Activated naive CD4-positive, alpha-beta T cell treated with anti-CD3 and anti-CD28 coated beads for 36 hours (primary cell): Measurements from ENCODE around the gene ADCY1. TPM values are rescaled to one million over a fixed set of nuclear protein-coding genes. Genes with fewer than 3 reads are reported as not detected.

Experiments
- CTCF ChIA-PET: fragments of 350-600 bp; sonication (Branson Sonifier 250); formaldehyde crosslinking; loops from one replicate; lab custom pipeline; 2021; ENCODE audit warnings: antibody characterized with exemption; lab: Charles Lee
- DNase-seq: peaks from one replicate; pipeline ENCODE4 v3.0.0-alpha.2; 2020
- H3K27ac Mint-ChIP-seq: one replicate; pipeline ENCODE4 v1.8.0; 2021; ENCODE audit warnings: mild to moderate bottlenecking, mixed read lengths
- H3K27me3 Mint-ChIP-seq: one replicate; pipeline ENCODE4 v1.8.0; 2021; ENCODE audit warnings: low read depth, mixed read lengths
- H3K36me3 Mint-ChIP-seq: one replicate; pipeline ENCODE4 v1.8.0; 2021; ENCODE audit warnings: low read depth, mixed read lengths
- H3K4me1 Mint-ChIP-seq: one replicate; pipeline ENCODE4 v1.8.0; 2021; ENCODE audit warnings: low read depth, mixed read lengths
- H3K4me3 Mint-ChIP-seq: one replicate; pipeline ENCODE4 v1.8.0; 2021; ENCODE audit warnings: mild to moderate bottlenecking, moderate library complexity, mixed read lengths
- H3K9me3 Mint-ChIP-seq: one replicate; pipeline ENCODE4 v1.8.0; 2021; ENCODE audit warnings: mixed read lengths
- intact Hi-C: fragments of 100-400 bp; cut with micrococcal nuclease; formaldehyde crosslinking; loops from one replicate; pipeline ENCODE4 v1.15.1; 2023
- total RNA-seq, 2 experiments: library from RNA; stranded (reverse); gene quantifications; one replicate each; pipeline ENCODE4 v1.2.3, GENCODE V29; 2021

Gene ADCY1
- total RNA-seq, 2 experiments from 2014 or later, result 0.29 to 0.30 TPM

DNA sequence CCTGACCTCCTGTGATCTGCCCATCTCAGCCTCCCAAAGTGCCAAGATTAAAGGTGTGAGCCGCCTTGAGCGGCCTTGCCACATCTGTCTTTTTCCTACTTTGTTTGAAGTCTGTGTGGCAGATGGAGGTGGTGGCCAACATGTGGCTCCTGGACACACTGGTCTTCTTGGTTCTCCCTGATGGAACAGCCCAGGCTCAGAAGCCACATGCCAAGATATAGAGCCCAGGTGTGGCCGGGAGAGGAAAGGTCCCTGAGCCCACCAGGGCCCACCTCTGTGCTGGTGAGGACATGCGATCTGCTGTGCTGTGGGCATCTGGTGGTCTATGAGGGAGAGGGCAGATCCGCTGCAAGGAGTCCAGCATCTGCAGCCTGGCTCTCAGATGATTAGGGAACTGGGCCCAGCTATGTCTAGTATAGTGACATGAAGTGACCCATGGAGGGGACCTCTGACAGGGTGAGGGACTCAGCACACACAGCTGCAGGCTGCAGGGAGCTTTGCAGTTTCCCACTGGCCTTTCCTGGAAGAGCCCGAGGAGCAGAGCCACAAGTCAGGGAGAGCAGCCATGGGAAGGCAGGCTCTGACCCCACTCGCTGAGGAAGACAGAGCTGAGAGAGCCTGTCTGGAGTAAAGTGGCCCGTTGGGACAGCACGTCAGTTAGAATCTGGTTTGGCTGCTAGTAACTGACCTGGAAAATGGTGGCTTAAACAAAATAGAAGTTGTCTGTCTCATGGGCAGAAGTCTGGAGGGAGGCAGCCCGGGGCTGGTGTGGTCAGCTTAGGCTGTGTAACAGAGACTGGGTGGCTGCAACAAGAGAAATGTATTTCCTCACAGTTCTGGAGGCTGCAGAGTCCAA is 25.9 kb downstream of the ADCY1 start:
- peaks cover 2% of the 10 kb centered on the region for H3K27me3 Mint-ChIP-seq
- no peak overlapping the region for H3K27ac Mint-ChIP-seq
- intact Hi-C loops, result loop anchor here (10.0 kb wide), 1 partner anchor 255 kb away; no protein-coding TSS in a partner anchor
- no peak for DNase-seq
- H3K4me1 Mint-ChIP-seq, result no peaks in the 10 kb centered on the region
- H3K9me3 Mint-ChIP-seq, result no peaks in the 10 kb centered on the region
- no peaks in the 10 kb centered on the region for H3K36me3 Mint-ChIP-seq
- no peak overlapping the region for H3K4me3 Mint-ChIP-seq
- CTCF ChIA-PET, result no interaction called here

DNA sequence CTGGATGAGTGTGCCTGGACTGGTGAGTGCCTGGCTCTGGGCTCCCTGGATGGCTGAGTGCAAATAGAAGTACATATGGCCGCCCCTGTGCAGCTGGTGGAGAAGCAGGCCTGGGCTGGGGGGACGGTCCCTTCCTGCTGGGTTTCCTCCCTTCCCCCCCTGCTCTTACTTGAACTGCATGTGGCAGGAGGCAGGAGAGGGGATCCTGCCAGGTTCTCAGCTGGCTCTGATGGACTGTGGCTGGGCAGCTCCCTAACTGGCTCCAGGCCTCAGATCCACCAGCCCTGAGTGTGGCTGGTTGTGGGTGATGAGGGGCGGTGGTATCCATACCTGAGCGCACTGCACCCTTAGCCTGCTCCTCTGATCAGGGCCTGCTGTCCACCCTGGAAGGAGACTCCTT is 26.9 kb downstream of the ADCY1 start:
- CTCF ChIA-PET, result no interaction called here
- H3K27ac Mint-ChIP-seq, result no peak overlapping the region
- H3K4me3 Mint-ChIP-seq, result no peak overlapping the region
- H3K36me3 Mint-ChIP-seq, result no peaks in the 10 kb centered on the region
- peaks cover 3% of the 10 kb centered on the region for H3K27me3 Mint-ChIP-seq
- no peaks in the 10 kb centered on the region for H3K9me3 Mint-ChIP-seq
- H3K4me1 Mint-ChIP-seq, result no peaks in the 10 kb centered on the region
- intact Hi-C loops, result no loop called here
- DNase-seq, result no peak

DNA sequence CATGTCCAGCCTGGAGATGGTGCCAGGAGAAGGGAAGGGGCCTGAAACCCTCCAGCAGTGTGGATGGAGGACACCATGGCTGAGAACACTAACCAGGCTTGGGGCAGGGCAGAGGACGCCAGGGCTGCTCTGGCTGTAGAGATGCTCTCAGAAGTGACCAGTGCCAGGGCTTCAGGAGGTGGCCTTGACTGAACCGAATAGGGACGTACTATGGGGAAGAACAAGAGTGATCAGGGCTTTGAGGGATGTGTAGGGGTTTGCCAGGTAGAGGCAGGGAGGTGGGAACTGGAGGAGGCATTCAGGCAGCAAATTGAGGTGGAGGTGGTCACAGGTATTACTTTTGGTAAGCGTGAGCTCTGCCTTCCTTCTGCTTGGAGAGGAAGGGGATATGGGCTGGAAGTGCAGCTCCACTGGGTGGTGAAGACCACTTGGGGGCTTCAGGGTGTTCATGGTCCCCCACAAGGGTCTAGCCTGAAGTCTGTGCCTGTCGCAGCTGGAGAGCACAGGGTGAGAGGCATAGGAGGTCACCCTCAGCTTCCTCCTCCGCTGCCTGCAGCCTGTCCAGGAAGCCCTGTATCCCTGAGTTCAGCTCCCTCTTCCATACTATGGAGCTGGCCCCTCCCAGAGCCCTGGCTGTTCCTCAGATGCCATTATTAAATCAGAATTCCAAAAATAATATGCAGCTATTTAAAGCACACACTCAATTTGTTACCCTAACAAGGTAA is 27.8 kb downstream of the ADCY1 start:
- H3K27ac Mint-ChIP-seq, result no peak overlapping the region
- CTCF ChIA-PET, result no interaction called here
- no peak overlapping the region for H3K4me3 Mint-ChIP-seq
- no peaks in the 10 kb centered on the region for H3K36me3 Mint-ChIP-seq
- no peak for DNase-seq
- H3K27me3 Mint-ChIP-seq, result peaks cover 8% of the 10 kb centered on the region
- intact Hi-C loops, result no loop called here
- no peaks in the 10 kb centered on the region for H3K4me1 Mint-ChIP-seq
- H3K9me3 Mint-ChIP-seq, result no peaks in the 10 kb centered on the region

- Mint-ChIP-seq H3K4me3 (no peak overlapping the region), H3K9me3 (no peaks in the 10 kb centered on the region), H3K36me3 (no peaks in the 10 kb centered on the region), H3K4me1 (no peaks in the 10 kb centered on the region), H3K27ac (no peak overlapping the region), H3K27me3 (peaks cover 15% of the 10 kb centered on the region)
- no peak for DNase-seq
- intact Hi-C loops, result no loop called here
- CTCF ChIA-PET, result no interaction called here
These were observed 31.9 kb downstream of the ADCY1 start for GRCh38 chr7:45606050-45606449.

GRCh38 chr7:45606931-45607330 is 32.8 kb downstream of the ADCY1 start:
- Mint-ChIP-seq H3K27ac (no peak overlapping the region), H3K27me3 (peaks cover 15% of the 10 kb centered on the region), H3K4me3 (no peak overlapping the region), H3K4me1 (no peaks in the 10 kb centered on the region), H3K36me3 (no peaks in the 10 kb centered on the region), H3K9me3 (no peaks in the 10 kb centered on the region)
- CTCF ChIA-PET, result interaction anchor here (0.6 kb wide), 1 partner anchor 215 kb away, joined by 8 read pairs; no protein-coding TSS in a partner anchor
- intact Hi-C loops, result no loop called here
- DNase-seq, result no peak

- Mint-ChIP-seq H3K4me1 (no peaks in the 10 kb centered on the region), H3K27ac (no peak overlapping the region), H3K9me3 (peaks cover 9% of the 10 kb centered on the region), H3K36me3 (peaks cover 2% of the 10 kb centered on the region), H3K27me3 (peaks cover 17% of the 10 kb centered on the region), H3K4me3 (no peak overlapping the region)
- intact Hi-C loops, result no loop called here
- CTCF ChIA-PET, result no interaction called here
- DNase-seq, result no peak
These were observed 35.0 kb downstream of the ADCY1 start for GRCh38 chr7:45609180-45609579.

GRCh38 chr7:45610019-45610418 is 35.9 kb downstream of the ADCY1 start:
- intact Hi-C loops, result no loop called here
- DNase-seq, result no peak
- CTCF ChIA-PET, result interaction anchor here (0.6 kb wide), 1 partner anchor 1926 kb away, joined by 3 read pairs; no protein-coding TSS in a partner anchor
- Mint-ChIP-seq H3K36me3 (peaks cover 2% of the 10 kb centered on the region), H3K4me3 (no peak overlapping the region), H3K27ac (no peak overlapping the region), H3K9me3 (peaks cover 12% of the 10 kb centered on the region), H3K4me1 (no peaks in the 10 kb centered on the region), H3K27me3 (peaks cover 16% of the 10 kb centered on the region)

DNA sequence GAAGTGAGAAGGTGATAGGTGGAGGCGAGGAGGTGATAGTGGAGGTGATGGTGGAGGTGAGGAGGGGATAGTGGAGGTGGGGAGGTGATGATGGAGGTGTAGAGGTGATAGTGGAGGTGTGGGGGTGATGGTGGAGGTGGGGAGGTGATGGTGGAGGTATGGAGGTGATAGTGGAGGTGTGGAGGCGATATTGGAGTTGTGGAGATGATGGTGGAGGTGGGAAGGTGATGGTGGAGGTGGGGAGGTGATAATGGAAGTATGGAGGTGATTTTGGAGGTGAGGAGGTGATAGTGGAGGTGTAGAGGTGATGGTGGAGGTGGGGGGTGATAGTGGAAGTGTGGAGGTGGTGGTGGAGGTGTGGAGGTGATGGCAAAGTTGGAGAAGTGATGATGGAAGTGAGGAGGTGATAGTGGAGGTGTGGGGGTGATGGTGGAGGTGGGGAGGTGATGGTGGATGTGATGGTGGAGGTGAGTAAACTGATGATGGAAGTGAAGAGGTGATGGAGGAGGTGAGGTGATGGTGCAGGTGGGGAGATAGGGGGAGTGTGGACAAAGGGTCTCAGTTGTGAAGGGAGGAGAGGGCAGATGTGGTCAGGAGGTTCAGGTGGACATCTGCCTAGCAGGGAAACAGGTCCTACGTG is 36.6 kb downstream of the ADCY1 start:
- Mint-ChIP-seq H3K36me3 (peaks cover 2% of the 10 kb centered on the region), H3K4me1 (no peaks in the 10 kb centered on the region), H3K4me3 (no peak overlapping the region), H3K27ac (no peak overlapping the region), H3K27me3 (peaks cover 14% of the 10 kb centered on the region), H3K9me3 (peaks cover 17% of the 10 kb centered on the region)
- intact Hi-C loops, result no loop called here
- DNase-seq, result no peak
- CTCF ChIA-PET, result no interaction called here

DNA sequence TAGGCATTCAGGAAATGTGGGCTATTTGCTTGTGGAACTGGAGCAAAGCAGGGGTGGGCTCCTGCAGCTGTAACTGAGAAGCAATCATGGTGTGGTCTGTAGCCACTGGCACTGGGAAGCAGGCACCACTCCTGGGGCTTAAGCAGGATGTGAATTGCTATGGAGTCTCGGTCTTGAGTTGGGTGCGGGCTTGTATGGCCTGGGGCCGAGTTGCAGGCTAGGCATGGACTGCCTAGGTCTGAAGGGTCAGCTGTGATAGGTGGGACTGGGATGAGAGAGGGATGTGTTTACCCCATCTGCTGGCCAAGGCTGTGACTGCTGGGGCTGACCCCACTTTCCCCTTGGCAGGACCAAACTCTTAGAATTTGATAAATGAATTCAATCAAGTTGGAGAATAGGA is 43.0 kb downstream of the ADCY1 start:
- no peaks in the 10 kb centered on the region for H3K4me1 Mint-ChIP-seq
- peaks cover 48% of the 10 kb centered on the region for H3K9me3 Mint-ChIP-seq
- DNase-seq, result no peak
- H3K36me3 Mint-ChIP-seq, result peaks cover 2% of the 10 kb centered on the region
- H3K27ac Mint-ChIP-seq, result no peak overlapping the region
- intact Hi-C loops, result no loop called here
- H3K4me3 Mint-ChIP-seq, result no peak overlapping the region
- H3K27me3 Mint-ChIP-seq, result peaks cover 2% of the 10 kb centered on the region
- CTCF ChIA-PET, result no interaction called here

- Mint-ChIP-seq H3K9me3 (peaks cover 23% of the 10 kb centered on the region), H3K36me3 (no peaks in the 10 kb centered on the region), H3K27ac (no peak overlapping the region), H3K4me1 (no peaks in the 10 kb centered on the region), H3K4me3 (no peak overlapping the region), H3K27me3 (no peaks in the 10 kb centered on the region)
- CTCF ChIA-PET, result no interaction called here
- intact Hi-C loops, result no loop called here
- DNase-seq, result no peak
These were observed 47.9 kb downstream of the ADCY1 start for GRCh38 chr7:45622058-45622457.

DNA sequence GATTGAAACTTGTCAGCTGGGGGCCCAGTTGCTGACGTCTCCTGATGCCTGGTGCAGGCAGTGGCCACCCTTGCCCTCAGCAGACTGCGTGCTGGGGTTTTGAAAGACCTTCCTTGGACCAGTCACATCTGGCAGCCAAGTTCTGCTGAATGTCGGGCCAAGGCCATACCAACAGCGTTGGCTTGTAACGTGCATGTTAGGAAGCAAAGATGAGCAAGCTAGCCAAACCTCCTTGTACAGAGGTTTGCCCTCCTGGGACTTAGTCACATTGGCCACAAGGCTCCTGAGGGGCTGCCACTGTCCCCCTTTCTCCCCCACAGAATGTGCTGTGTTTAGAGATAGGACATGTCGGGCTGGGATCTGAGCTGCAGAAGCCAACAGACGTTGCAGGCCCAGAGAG is 49.0 kb downstream of the ADCY1 start:
- no peak for DNase-seq
- CTCF ChIA-PET, result interaction anchor here (0.6 kb wide), 1 partner anchor 819 kb away, joined by 4 read pairs; no protein-coding TSS in a partner anchor
- Mint-ChIP-seq H3K9me3 (peaks cover 16% of the 10 kb centered on the region), H3K36me3 (no peaks in the 10 kb centered on the region), H3K27ac (no peak overlapping the region), H3K27me3 (no peaks in the 10 kb centered on the region), H3K4me3 (no peak overlapping the region), H3K4me1 (no peaks in the 10 kb centered on the region)
- intact Hi-C loops, result no loop called here

GRCh38 chr7:45623740-45624391 is 49.7 kb downstream of the ADCY1 start:
- Mint-ChIP-seq H3K9me3 (peaks cover 14% of the 10 kb centered on the region), H3K27ac (no peak overlapping the region), H3K36me3 (no peaks in the 10 kb centered on the region), H3K27me3 (no peaks in the 10 kb centered on the region), H3K4me3 (no peak overlapping the region), H3K4me1 (no peaks in the 10 kb centered on the region)
- CTCF ChIA-PET, result no interaction called here
- DNase-seq, result no peak
- intact Hi-C loops, result no loop called here
